Activated T-helper 2 cell treated with anti-CD3 and anti-CD28 coated beads, Interferon-gamma antibody, Interleukin-2, Interleukin-4, amounts not matched to agents 10 μg/mL and 5 μg/mL and 100 μg/mL, durations not matched to agents 14 hours and 24 hours and 36 hours (primary cell): ENCODE results near the gene BCL11B. TPM values are rescaled to one million over a fixed set of nuclear protein-coding genes. Genes with fewer than 3 reads are reported as not detected.

ENCODE experiments used
- DNase-seq: peaks from one replicate; pipeline ENCODE4 v3.0.0; 2021; ENCODE audit warnings: low spot score
- H3K27ac Mint-ChIP-seq: one replicate; pipeline ENCODE4 v1.8.0; 2021; ENCODE audit warnings: mixed read lengths
- H3K27me3 Mint-ChIP-seq: one replicate; pipeline ENCODE4 v1.8.0; 2021; ENCODE audit warnings: low read depth, mixed read lengths
- H3K36me3 Mint-ChIP-seq: one replicate; pipeline ENCODE4 v1.8.0; 2021; ENCODE audit warnings: low read depth, mixed read lengths
- H3K4me1 Mint-ChIP-seq: one replicate; pipeline ENCODE4 v1.8.0; 2021; ENCODE audit warnings: low read depth, mixed read lengths
- H3K4me3 Mint-ChIP-seq: one replicate; pipeline ENCODE4 v1.8.0; 2021; ENCODE audit warnings: low read depth, mild to moderate bottlenecking, moderate library complexity, mixed read lengths
- H3K9me3 Mint-ChIP-seq: one replicate; pipeline ENCODE4 v1.8.0; 2021; ENCODE audit warnings: mixed read lengths
- intact Hi-C: fragments of 100-400 bp; cut with micrococcal nuclease; formaldehyde crosslinking; loops from one replicate; pipeline ENCODE4 v1.15.1; 2023
- total RNA-seq: library from RNA; stranded (reverse); gene quantifications from 2 replicates; pipeline ENCODE4 v1.2.3, GENCODE V29; 2022

The BCL11B gene
- 34.1 and 34.9 TPM in 2 replicates for total RNA-seq

DNA sequence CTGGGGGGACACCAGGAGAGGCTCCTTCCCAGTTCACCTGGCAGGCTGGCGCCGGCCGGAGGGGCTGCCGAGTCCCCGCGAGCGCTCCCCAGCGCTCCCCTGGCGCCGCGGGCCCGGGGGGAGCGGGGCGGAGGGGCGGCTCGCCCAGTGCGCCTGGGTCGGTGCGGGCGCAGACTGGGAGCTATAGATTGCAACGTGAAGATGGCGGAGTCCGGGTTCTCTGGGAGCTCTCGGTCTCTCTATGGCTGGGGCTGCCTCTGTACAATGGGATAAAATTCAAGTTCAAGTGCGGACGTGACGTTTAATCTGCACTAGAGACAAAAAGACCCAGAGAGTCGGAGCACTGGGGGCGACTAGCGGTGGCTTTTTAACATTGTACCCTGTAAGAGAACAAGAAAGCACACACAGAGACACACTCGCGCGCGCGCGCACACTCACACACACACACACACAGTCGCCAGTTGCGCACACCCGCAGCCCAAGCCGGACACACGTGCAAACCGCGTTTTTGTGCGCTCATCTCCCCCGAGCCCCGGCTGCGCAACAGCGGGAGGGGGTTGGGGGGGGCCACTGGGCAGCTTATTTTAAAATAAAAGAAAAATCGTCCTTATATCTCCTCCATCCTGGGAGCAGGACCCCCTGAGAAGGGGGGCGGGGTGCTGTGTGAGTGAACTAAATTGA is at the start of gene BCL11B:
TSS of gene BCL11B (minus strand) at position 247 of the 681 bp plus-strand sequence. CDS start 979 bp downstream, outside the sequence.
- peak; percentile 88 for DNase-seq
- Mint-ChIP-seq H3K9me3 (no peaks in the 10 kb centered on the region), H3K4me1 (peaks cover 37% of the 10 kb centered on the region), H3K27me3 (peaks cover 10% of the 10 kb centered on the region), H3K27ac (peak within 1 kb of the TSS; percentile 94), H3K4me3 (peak within 1 kb of the TSS; percentile 93), H3K36me3 (peaks cover 21% of the 10 kb centered on the region)
- intact Hi-C loops, result loop anchor here (1.0 to 5.0 kb wide), 8 partner anchors 10 to 1565 kb away; partner anchors contain the start of gene EVL

DNA sequence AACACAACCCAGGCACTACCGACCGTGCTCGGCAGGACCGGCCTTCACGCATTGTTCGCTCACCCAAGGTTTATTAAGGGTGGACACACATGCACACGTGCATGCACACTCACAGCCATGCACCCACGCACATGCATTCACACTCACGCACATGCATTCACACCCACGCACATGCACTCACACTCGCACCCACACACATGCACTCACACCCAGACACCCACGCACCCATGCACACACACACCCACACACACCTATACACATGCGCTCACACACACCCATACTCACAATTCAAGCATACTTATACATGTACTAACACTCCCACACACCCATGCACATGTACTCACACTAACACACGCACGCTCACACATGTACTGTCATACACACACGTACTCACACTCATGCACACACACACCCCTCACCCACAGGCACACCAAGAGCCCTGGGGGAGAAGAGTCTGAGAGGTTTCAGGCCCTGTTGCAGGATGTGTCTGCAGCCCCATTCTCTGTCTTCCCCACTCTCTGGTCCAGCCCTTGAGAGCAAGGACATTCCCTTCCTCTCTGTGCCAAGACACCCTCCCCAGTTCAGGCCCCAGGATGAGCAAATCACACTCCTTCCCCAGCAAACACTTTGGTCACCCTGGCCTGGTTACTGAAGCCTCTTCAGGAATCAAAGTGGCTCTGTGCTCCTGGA is 49.4 kb upstream of the BCL11B start:
- H3K36me3 Mint-ChIP-seq, result no peaks in the 10 kb centered on the region
- intact Hi-C loops, result no loop called here
- H3K27me3 Mint-ChIP-seq, result no peaks in the 10 kb centered on the region
- DNase-seq, result no peak
- no peak overlapping the region for H3K4me3 Mint-ChIP-seq
- H3K4me1 Mint-ChIP-seq, result peaks cover 8% of the 10 kb centered on the region
- peak overlapping the region; percentile 0 for H3K27ac Mint-ChIP-seq
- no peaks in the 10 kb centered on the region for H3K9me3 Mint-ChIP-seq

DNA sequence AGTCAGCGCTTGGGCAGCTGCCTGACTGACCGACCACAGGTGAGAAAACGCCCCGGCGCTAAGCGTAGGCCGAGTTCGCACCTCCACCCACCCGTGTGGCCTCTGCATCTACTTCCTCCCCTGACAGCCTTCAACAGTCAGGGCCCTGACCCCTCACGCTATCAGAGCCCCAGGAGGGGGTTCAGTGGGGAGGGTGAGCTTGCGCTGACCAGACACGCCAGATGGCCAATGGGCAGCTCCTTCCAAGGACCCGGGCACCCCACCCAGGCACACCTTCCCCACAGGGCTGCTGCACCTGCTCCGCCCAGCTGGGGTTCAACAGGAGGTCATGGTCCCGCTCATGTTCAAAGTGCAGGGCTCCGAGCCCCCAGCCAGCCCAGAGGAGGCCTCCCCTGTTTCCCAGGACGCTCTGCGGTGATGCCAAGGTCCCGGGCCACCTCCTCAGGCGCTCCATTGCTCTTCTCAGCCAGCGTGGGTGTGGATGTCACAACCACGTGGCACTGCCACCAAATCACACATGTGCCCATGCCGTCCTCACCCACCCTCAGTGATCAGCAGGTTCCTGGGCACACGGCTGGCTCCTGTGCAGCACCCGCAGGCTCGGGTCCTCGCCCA is 48.7 kb upstream of the BCL11B start:
- peaks cover 8% of the 10 kb centered on the region for H3K4me1 Mint-ChIP-seq
- H3K27ac Mint-ChIP-seq, result no peak overlapping the region
- no peaks in the 10 kb centered on the region for H3K36me3 Mint-ChIP-seq
- intact Hi-C loops, result loop anchor here (1.0 kb wide), 1 partner anchor 95 kb away; no protein-coding TSS in a partner anchor
- H3K9me3 Mint-ChIP-seq, result no peaks in the 10 kb centered on the region
- H3K4me3 Mint-ChIP-seq, result no peak overlapping the region
- no peak for DNase-seq
- no peaks in the 10 kb centered on the region for H3K27me3 Mint-ChIP-seq

- Mint-ChIP-seq H3K4me3 (no peak overlapping the region), H3K4me1 (peaks cover 8% of the 10 kb centered on the region), H3K36me3 (no peaks in the 10 kb centered on the region), H3K27me3 (no peaks in the 10 kb centered on the region), H3K27ac (no peak overlapping the region), H3K9me3 (no peaks in the 10 kb centered on the region)
- intact Hi-C loops, result loop anchor here (1.0 kb wide), 1 partner anchor 95 kb away; no protein-coding TSS in a partner anchor
- peak; percentile 65 for DNase-seq
Observed at GRCh38 chr14:99320105-99320572, 48.1 kb upstream of the BCL11B start.

DNA sequence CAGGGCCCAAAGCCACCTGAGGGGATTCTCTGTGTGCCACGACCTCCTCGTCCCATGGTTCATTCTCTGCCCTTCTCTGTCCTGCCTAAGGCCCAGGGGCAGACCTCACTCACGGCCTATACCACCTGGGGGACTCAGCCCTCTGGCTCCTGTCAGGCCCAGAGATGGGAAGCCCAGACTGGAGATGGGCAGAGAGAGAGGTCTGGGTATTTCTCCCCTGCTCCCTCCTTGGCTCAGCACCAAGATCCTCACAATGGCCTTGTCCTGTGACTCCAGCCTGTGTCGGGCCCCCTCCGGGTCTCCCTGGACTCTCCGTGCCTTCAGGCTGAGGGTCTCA is 46.9 kb upstream of the BCL11B start:
- peaks cover 8% of the 10 kb centered on the region for H3K4me1 Mint-ChIP-seq
- peaks cover 5% of the 10 kb centered on the region for H3K27me3 Mint-ChIP-seq
- H3K27ac Mint-ChIP-seq, result no peak overlapping the region
- H3K4me3 Mint-ChIP-seq, result no peak overlapping the region
- no peak for DNase-seq
- intact Hi-C loops, result no loop called here
- no peaks in the 10 kb centered on the region for H3K9me3 Mint-ChIP-seq
- H3K36me3 Mint-ChIP-seq, result no peaks in the 10 kb centered on the region

DNA sequence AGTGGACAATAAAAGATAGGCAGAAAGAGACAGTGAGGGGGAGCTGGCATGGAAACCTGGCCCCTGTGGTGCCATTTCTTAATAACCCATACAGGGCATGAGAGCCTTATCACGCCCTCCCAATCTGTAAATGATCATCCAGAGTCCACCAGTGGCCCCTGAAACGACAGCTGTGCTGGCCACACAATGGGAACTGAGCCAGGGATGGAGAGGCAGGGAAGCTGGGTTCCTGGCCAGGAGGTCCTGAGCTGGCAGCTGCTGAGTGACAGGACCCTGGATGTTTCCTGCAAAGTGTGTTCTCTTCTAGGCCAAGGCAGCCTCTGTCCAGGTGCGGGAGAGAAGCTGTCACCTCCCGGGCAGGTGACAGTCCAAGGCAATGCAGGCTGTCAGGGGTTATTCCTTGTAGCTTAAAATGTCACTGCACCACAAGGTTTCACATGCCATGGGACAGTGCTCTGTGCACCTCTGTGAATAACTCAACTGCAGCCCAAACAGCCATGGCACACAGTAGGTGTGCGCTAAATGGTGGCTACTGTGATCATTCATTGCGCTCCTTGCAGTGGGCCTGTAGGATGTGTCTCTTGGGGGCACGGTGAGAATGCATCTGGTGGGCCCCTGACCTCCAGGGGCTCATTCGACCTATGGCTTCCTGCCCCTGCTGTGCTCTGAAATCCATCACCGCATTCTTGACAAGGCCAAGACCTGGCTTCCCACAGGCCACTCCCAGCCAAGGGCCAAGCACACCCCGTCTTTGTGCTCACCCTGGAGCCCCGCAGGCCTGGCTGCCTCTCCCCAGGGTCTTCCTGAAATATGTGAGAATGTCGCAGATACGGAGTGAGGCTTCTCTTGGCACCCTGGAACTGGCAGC is 46.3 kb upstream of the BCL11B start:
- no peaks in the 10 kb centered on the region for H3K9me3 Mint-ChIP-seq
- H3K36me3 Mint-ChIP-seq, result no peaks in the 10 kb centered on the region
- peaks cover 8% of the 10 kb centered on the region for H3K4me1 Mint-ChIP-seq
- H3K27me3 Mint-ChIP-seq, result peaks cover 5% of the 10 kb centered on the region
- DNase-seq, result no peak
- H3K4me3 Mint-ChIP-seq, result no peak overlapping the region
- no peak overlapping the region for H3K27ac Mint-ChIP-seq
- intact Hi-C loops, result no loop called here

DNA sequence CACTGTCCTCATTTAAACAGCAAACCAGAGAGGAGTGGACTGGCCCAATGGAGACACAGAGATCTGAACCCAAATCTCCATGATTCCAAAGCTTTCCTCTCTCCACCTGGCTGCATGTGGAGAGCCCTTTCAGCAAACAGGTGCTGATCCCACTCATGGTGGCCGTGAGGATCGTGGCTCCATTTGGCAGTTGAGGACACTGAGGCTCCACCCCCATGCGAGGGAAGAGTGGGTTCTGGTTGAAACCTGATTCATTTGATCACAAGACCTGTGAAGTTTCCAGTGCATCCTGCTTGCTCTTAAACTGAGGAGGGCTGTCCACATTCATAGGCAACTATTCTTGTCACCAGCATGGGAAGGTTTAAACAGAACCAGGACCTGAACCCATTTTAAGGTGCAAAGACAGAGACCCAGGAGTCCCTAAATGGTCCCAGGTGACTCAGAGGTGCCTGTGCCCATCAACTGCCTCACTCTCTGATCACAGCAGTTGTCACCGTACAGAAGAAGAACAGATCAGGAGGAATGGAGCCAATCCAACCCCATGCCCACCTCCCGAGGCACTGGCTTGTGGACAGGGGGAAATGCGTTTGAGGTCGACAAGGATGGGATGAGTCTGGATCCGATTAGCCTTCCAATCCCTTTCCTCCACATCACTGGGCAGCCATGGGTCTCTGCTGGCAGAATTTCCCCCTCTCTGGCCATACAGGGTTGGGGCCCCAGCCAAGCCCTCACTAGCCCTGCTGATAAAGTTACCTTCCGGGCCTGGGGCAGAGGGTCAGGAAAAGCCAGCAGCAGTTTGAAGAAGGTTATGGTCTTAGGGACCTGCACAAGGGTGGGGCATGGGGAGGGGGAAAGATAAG is 45.5 kb upstream of the BCL11B start:
- peaks cover 5% of the 10 kb centered on the region for H3K27me3 Mint-ChIP-seq
- DNase-seq, result no peak
- intact Hi-C loops, result no loop called here
- H3K36me3 Mint-ChIP-seq, result no peaks in the 10 kb centered on the region
- peaks cover 8% of the 10 kb centered on the region for H3K4me1 Mint-ChIP-seq
- no peaks in the 10 kb centered on the region for H3K9me3 Mint-ChIP-seq
- H3K27ac Mint-ChIP-seq, result no peak overlapping the region
- H3K4me3 Mint-ChIP-seq, result no peak overlapping the region

- no peaks in the 10 kb centered on the region for H3K9me3 Mint-ChIP-seq
- H3K4me3 Mint-ChIP-seq, result no peak overlapping the region
- H3K27ac Mint-ChIP-seq, result no peak overlapping the region
- peaks cover 8% of the 10 kb centered on the region for H3K4me1 Mint-ChIP-seq
- DNase-seq, result no peak
- peaks cover 5% of the 10 kb centered on the region for H3K27me3 Mint-ChIP-seq
- H3K36me3 Mint-ChIP-seq, result no peaks in the 10 kb centered on the region
- intact Hi-C loops, result no loop called here
Observed at GRCh38 chr14:99316281-99317163, 44.5 kb upstream of the BCL11B start.

DNA sequence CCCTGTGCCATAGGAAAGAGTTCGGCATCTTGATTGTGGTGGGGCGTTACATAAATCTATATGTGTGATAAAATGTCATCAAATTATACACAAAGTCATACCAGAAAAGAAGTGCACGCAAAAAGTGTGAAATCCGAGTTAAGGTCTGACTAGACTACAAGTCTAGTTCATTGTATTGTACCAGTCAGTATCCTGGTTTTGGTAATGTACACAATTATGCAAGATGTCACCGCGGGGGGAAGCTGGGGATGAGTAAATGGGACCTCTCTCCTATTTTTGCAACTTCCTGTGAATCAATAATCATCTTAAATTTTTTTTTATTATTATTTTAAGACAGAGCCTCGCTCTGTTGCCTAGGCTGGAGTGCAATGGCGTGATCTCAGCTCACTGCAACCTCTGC is 43.2 kb upstream of the BCL11B start:
- H3K36me3 Mint-ChIP-seq, result no peaks in the 10 kb centered on the region
- H3K27ac Mint-ChIP-seq, result no peak overlapping the region
- no peak for DNase-seq
- H3K4me3 Mint-ChIP-seq, result no peak overlapping the region
- intact Hi-C loops, result no loop called here
- peaks cover 7% of the 10 kb centered on the region for H3K4me1 Mint-ChIP-seq
- peaks cover 11% of the 10 kb centered on the region for H3K27me3 Mint-ChIP-seq
- no peaks in the 10 kb centered on the region for H3K9me3 Mint-ChIP-seq

GRCh38 chr14:99314623-99315022 is 42.6 kb upstream of the BCL11B start:
- Mint-ChIP-seq H3K27ac (no peak overlapping the region), H3K4me3 (no peak overlapping the region), H3K9me3 (no peaks in the 10 kb centered on the region), H3K27me3 (peaks cover 12% of the 10 kb centered on the region), H3K36me3 (no peaks in the 10 kb centered on the region), H3K4me1 (peaks cover 2% of the 10 kb centered on the region)
- intact Hi-C loops, result no loop called here
- DNase-seq, result no peak

DNA sequence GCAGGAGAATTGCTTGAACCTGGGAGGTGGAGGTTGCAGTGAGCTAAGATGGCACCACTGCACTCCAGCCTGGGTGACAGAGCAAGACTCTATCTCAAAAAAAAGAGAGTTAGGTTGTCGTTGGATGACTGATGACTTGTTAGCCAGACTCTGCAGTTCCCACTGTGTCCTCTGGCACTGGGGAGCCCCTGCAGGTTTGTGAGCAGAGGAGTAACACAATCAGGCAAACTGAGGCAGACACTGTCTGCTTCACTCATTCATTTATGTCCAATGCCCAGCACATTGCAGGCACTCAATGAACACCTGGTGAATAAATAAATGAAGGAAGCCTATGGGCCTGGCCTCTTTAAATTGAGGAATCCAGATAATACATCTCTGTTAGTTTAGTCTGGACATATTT is 41.2 kb upstream of the BCL11B start:
- H3K36me3 Mint-ChIP-seq, result no peaks in the 10 kb centered on the region
- H3K9me3 Mint-ChIP-seq, result no peaks in the 10 kb centered on the region
- intact Hi-C loops, result no loop called here
- DNase-seq, result no peak
- peaks cover 2% of the 10 kb centered on the region for H3K4me1 Mint-ChIP-seq
- H3K27ac Mint-ChIP-seq, result no peak overlapping the region
- H3K27me3 Mint-ChIP-seq, result peaks cover 19% of the 10 kb centered on the region
- no peak overlapping the region for H3K4me3 Mint-ChIP-seq
